Measurements from ENCODE around the gene TAC3.
A peak's percentile ranks its signal among the peaks of the same experiment; 100 is the strongest.
"Not testable (repeated sequence)": the region's sequence is repeated elsewhere in the genome, so short reads cannot be mapped to it uniquely, and the experiment has no call there.

TAC3 gene
- 0 reads per million in 2 donors for total RNA-seq

- no peak for DNase-seq
Observed at GRCh38 chr12:57016348-57016747, at the start of gene TAC3. TSS of gene TAC3 (minus strand) at chr12:57016529. CDS start at chr12:57015797, 732 bp downstream.

DNA sequence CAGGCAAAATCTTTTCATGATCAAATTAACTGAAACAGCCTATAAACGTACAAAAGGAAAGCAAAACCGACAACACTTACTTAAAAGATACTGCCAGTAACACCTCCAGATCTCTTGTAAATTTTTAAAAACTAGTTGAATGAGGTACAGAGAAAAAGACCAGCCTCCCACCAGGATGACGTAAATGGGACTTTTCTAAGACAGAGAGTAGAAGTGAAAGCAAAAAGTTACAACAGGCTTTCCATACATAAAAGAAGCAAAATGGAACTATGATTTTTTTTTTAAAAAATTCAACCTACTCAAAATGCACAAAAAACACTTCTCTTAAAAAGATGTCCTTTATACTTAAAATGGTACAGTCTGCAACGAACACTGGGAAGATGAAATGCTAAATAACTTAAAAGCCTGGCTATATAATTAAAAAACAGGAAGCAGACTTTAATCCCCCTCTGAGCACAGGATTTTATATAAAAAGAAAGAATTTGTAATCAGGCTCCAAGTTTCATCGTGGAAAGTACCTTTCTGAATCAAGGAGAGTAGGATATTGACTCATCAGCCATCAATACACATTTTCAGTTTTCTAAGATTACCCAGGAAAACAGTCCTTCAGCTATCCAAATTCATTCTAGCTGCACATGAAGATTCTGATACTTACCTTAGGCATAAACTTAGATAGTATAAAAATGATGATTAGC lies 47.8 kb upstream of the TAC3 start:
- DNase-seq = peak; percentile 11

DNA sequence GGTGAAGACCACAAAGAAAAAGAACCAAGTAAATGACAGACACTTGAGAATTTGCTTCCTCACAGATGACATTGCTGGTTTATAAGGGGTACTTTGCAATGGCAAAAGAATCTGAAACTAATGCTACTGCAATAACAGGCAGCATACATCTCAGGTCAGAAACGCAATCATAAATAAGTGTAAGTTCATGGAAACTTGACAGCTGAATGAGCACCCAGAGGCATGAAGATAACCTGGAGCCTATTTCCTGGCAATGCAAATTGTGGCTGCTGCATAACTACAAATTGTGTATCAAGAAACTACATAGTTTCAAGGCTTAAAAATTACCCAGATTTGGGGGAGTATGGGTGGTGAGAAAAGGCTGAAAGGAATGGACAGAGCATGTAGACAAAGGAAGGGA lies 42.1 kb upstream of the TAC3 start:
- DNase-seq = no peak

- DNase-seq = no peak
Observed at GRCh38 chr12:57057067-57057751, 40.9 kb upstream of the TAC3 start.

DNA sequence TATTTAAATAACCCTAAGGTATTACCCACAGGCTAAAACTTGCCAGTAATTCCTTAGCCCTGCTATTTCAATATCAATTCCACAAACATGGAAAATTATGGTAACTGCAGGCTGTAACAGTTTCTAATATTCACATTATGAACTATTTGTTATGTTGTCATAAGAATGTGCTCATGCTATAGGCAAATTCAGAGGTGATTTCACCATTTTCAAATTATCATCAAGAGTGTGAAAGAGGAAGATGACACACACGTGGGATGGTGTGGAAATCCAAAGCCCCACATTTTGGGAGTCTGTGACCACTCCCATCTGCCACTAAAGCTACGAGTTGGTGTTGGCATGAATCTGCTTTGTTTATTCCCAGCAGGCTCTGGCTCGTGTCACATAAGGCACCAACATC lies 39.5 kb upstream of the TAC3 start:
- no peak for DNase-seq

DNA sequence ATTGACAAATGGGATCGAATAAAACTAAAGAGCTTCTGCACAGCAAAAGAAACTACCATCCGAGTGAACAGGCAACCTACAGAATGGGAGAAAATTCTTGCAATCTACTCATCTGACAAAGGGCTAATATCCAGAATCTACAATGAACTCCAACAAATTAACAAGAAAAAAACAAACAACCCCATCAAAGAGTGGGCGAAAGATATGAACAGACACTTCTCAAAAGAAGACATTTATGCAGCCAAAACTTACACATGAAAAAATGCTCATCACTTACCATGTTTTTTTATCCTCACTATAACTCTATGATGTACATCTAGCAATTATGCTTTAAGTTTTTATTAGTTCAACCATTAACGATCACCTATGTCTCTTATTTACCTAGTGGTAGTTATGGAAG lies 37.6 kb upstream of the TAC3 start:
- DNase-seq = not testable (repeated sequence)

- DNase-seq = not testable (repeated sequence)
Observed at GRCh38 chr12:57053146-57053545, 36.8 kb upstream of the TAC3 start.

- no peak for DNase-seq
Observed at GRCh38 chr12:57051011-57051410, 34.7 kb upstream of the TAC3 start.

DNA sequence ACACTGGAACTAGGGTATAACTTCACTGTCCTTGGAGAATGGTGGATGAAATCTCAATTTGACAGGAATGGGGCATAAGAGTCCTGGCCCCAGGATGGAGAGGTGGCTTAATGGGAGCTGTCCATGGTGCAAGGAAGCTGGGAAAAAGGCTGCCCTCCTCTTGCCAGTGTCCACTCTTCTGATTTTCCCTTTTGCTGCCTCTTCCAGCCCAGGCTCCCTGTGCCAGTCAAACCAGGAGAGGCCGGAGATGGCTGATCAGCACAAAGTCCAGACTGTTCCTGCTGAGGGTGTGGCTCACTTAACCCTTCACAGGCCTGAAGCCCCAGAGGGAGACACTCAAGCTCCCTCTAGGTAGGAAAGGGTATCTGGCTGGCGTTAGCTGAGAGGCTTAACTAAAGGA lies 33.6 kb upstream of the TAC3 start, which contains the start of gene MYO1A:
MYO1A (minus strand) TSS at position 240 of the 400 bp plus-strand sequence. CDS start 1,806 bp downstream, outside the sequence.
- DNase-seq = no peak

- no peak for DNase-seq
Observed at GRCh38 chr12:57049119-57049446, 32.8 kb upstream of the TAC3 start.

DNA sequence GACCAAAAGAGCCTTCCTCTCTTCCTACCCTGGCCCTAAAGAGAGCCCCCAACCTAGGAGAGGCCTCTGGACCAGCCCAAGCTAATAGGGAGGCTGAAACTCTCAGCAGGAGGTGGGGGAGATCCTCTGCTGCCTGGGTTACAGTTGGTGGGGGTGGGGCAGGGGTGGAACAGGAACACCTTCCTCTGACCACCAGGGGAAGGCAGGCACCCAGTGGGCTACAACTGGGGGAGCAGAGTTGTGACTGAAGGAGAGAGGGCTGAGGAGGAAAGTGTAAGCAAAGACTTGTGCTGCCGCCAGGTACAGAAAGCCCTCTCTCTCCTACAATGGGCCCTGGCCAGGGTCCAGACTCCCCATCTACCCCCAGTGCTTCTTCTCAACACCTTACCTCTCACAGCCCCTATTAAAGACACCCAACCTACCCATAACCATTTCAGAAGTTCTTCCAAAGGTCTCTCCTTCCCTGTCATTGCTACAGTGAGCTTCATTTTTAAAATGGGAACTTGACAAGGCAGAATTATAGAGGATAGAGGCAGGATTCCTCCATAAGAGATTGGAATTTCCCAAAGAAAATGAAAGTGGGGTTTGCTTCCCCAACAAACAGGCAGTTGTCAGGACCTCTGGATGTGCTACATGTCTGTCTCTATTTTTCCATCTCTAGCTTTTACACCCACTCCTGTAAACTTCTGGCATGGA lies 32.2 kb upstream of the TAC3 start:
- DNase-seq = no peak

- no peak for DNase-seq
Observed at GRCh38 chr12:57047981-57048380, 31.7 kb upstream of the TAC3 start.

DNA sequence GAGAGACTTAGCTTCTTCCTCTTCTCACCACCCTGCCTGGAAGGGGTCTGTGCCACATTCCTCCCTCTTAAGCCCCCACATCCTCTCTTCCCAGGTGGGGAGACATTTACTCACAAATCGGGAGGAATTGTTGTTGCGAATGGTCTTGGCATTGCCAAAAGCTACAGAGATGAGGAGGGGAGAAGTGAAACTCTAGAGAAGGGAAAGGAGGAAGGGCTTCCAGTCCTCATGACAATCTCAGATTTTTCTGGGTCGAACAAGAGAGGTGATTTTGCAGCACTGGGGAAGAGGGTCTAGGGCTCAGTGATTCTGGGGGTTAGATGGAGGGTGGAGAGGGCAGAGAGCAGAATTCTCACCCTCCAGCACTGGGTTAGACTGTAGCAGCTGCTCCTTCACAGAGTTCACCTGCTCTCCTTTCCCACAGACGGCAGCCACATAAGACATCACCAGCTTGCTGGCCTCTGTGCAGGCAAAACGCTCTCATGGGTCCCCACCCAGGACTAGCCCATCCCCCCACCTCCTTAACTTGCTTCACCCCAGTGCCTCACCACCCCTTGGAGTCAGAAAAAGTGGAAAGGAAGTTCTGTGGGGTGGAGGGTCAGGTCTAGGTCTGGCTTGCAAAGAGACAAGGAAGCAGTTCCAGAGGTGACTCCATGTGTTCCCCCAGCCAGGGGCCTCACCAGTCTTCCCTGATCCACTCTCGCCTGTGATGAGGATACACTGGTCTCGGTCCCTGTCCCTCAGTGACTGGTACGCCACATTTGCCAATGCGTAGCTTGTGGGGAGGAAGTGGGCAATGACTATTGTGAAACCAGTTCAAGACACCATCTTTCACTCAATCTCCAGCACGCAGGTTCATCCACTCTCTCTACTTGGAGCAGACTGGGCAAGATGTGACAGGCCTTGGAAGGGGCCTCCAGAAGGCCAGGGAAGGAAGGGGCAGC lies 30.9 kb upstream of the TAC3 start:
- DNase-seq = no peak

- no peak for DNase-seq
Observed at GRCh38 chr12:57046086-57046791, 29.9 kb upstream of the TAC3 start.

DNA sequence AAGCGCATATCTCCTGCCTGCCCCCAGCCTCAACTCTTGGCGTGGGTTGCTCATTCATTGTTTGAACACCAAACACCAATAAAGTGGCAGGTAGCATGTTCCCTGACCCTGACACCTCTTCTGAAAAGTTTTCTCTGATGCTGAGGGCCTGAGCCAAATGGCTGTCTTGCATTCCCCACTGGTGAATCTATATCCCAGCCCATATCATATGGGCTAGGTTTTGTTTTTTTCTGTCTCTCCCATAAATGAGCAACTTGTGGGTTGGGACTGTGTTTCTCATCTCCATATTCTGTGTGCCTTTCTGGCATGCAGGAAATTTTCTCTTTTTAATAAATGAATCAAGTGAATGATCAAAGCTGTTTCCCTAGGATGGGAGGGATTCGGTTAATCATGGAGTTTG lies 28.6 kb upstream of the TAC3 start:
- DNase-seq = no peak

DNA sequence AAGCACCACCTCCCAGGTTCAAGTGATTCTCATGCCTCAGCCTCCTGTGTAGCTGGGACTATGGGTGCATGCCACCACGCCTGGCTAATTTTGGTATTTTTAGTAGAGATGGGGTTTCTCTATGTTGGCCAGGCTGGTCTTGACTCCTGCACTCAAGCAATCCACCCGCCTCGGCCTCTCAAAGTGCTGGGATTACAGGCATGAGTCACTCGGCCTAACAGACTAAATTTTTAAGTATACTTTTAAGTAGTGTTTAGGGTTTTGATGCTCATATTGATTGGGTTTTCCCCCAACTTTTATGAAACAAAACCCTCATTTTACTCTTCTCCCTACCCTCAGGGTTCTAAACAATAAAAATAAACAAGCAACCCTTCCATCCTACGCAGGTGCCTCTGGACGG lies 28.1 kb upstream of the TAC3 start:
- DNase-seq = no peak

- DNase-seq = no peak
Observed at GRCh38 chr12:57042695-57043094, 26.4 kb upstream of the TAC3 start.

DNA sequence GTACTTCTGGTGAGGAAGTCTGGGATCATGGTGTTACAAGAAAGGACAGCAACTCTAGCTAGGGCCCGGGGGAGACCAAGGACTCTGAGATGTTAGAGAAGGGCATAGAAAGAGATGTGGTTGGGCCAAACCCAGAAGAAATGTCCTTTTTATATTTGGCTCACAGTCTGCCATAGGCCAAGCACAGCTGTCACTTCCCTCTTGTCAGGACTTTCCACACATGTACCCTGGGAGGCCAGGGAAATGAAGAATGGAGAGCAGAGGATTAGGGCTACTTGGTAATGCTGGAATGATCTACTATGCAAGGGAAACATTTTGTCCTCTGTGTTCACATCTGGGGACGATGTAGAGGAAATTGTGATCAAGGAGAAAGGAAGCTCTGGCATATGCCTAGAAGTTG lies 24.4 kb upstream of the TAC3 start:
- DNase-seq = no peak

GRCh38 chr12:57040211-57040610 lies 23.9 kb upstream of the TAC3 start:
- DNase-seq = no peak

GRCh38 chr12:57039016-57039798 lies 22.9 kb upstream of the TAC3 start:
- DNase-seq = no peak

GRCh38 chr12:57037264-57037663 lies 20.9 kb upstream of the TAC3 start:
- no peak for DNase-seq
